Panc1 (cell line): ENCODE measurements around the gene UBC. TPM values are rescaled to one million over a fixed set of nuclear protein-coding genes. Genes with fewer than 3 reads are reported as not detected.

ENCODE experiments used
- ATAC-seq: fragments of 200-7000 bp; cut with Tn5 transposase; 2 replicates; pipeline ENCODE4 v1.9.1; 2020; ENCODE audit warnings: mild to moderate bottlenecking, moderate library complexity
- BruUV-seq: library from RNA; stranded (reverse); fragments of 400-500 nt; replicated peaks from 2 replicates; lab custom pipeline; 2021; lab: Mats Ljungman, UMichigan
- CTCF ChIA-PET: fragments of 300-600 bp; sonication (Branson Sonifier 250); formaldehyde crosslinking; loops from one replicate; lab custom pipeline; 2022; ENCODE audit warnings: antibody characterized with exemption; lab: Charles Lee
- POLR2A ChIA-PET: fragments of 300-600 bp; sonication (Branson Sonifier 250); formaldehyde crosslinking; loops from one replicate; lab custom pipeline; 2022; ENCODE audit warnings: antibody characterized with exemption; lab: Charles Lee
- DNase-seq: peaks from one replicate; pipeline ENCODE4 v3.0.0-alpha.2; 2010; ENCODE audit warnings: low read depth, low spot score
- H3K27ac ChIP-seq: 2 replicates; pipeline ENCODE4 v1.5.1; 2011; ENCODE audit warnings: mild to moderate bottlenecking, low read length, inconsistent platforms
- H3K27me3 ChIP-seq: fragments of 200-500 bp; sonication (Bioruptor generic); 2 replicates; pipeline ENCODE4 v1.6.0; 2014; ENCODE audit warnings: low read length, inconsistent platforms; ENCODE audit not compliant: control insufficient read depth, insufficient read depth
- H3K36me3 ChIP-seq: fragments of 200-500 bp; sonication (Bioruptor generic); 2 replicates; pipeline ENCODE4 v1.5.1; 2014; ENCODE audit warnings: inconsistent platforms, mild to moderate bottlenecking, low read length, moderate library complexity; ENCODE audit not compliant: control insufficient read depth, insufficient read depth
- H3K4me1 ChIP-seq: 2 replicates; pipeline ENCODE4 v1.5.1; 2011; ENCODE audit warnings: inconsistent platforms, mild to moderate bottlenecking, low read length, moderate library complexity; ENCODE audit not compliant: control insufficient read depth, insufficient read depth
- H3K4me3 ChIP-seq, 2 experiments: 2 replicates each; pipeline ENCODE4 v1.5.1; 2011 to 2012; ENCODE audit warnings: low read depth in 2 of 2, low read length in 2 of 2, mild to moderate bottlenecking in 2 of 2, inconsistent platforms in 1 of 2, moderate library complexity in 1 of 2
- H3K9me3 ChIP-seq: fragments of 200-500 bp; sonication (Bioruptor generic); 2 replicates; pipeline ENCODE4 v1.5.1; 2014; ENCODE audit warnings: low read depth, mild to moderate bottlenecking, inconsistent platforms, low read length, moderate library complexity; ENCODE audit not compliant: control insufficient read depth, insufficient read depth
- CTCF ChIP-seq: fragments of 450-650 bp; IDR thresholded peaks from 2 replicates; pipeline ENCODE4 v1.5.1; 2017; ENCODE audit warnings: mild to moderate bottlenecking
- POLR2AphosphoS5 ChIP-seq: IDR thresholded peaks from 2 replicates; pipeline ENCODE4 v1.6.1; 2012; ENCODE audit warnings: mild to moderate bottlenecking, low read depth, low read length, moderate library complexity
- SIN3A ChIP-seq: IDR thresholded peaks from 2 replicates; pipeline ENCODE4 v1.6.1; 2012; ENCODE audit warnings: low read depth, mild to moderate bottlenecking, low read length, moderate library complexity, borderline replicate concordance; ENCODE audit not compliant: insufficient read depth
- TCF7L2 ChIP-seq: IDR thresholded peaks from 2 replicates; pipeline ENCODE4 v1.6.1; 2011; ENCODE audit warnings: mild to moderate bottlenecking, low read depth, low read length, inconsistent platforms
- in situ Hi-C: cut with HindIII; loops from 2 replicates; pipeline ENCODE4 v1.10.0; 2016; ENCODE audit warnings: low sequenced_read_pairs, low pct_unique_long_range_greater_than_20kb
- intact Hi-C: fragments of 100-400 bp; cut with micrococcal nuclease; formaldehyde crosslinking; loops from one replicate; pipeline ENCODE4 v1.10.0; 2022; ENCODE audit not compliant: unreplicated experiment
- total RNA-seq: library from RNA; stranded (reverse); gene quantifications from one replicate; pipeline ENCODE4 v1.2.1, GENCODE V29; 2021; ENCODE audit not compliant: unreplicated experiment
- TF ChIP-seq, protein P1 (sequence below), 2 experiments: IDR thresholded peaks; 2 replicates each; pipeline ENCODE4 v1.6.1; 2011 to 2012; ENCODE audit warnings: low read depth in 2 of 2, control low read depth in 1 of 2, low read length in 1 of 2, mild to moderate bottlenecking in 1 of 2, moderate library complexity in 1 of 2; ENCODE audit not compliant: insufficient read depth in 1 of 2

Gene UBC
- total RNA-seq, 1 experiment from 2014 or later: 1,725 TPM

GRCh38 chr12:124871297-124871696, 43.2 kb downstream of the UBC start:
- Histone ChIP-seq H3K4me3 (no peak overlapping the region), H3K36me3 (no peaks in the 10 kb centered on the region), H3K9me3 (no peaks in the 10 kb centered on the region), H3K27me3 (no peaks in the 10 kb centered on the region), H3K4me1 (peaks cover 10% of the 10 kb centered on the region), H3K27ac (no peak overlapping the region; the same call in 1 of the 2 replicates)
- ChIA-PET POLR2A (interaction anchor here (0.6 to 0.8 kb wide), 2 partner anchors 22 to 44 kb away, joined by 5 to 9 read pairs; no protein-coding TSS in a partner anchor), CTCF (no interaction called here)
- TF ChIP-seq SIN3A (no peak), POLR2AphosphoS5 (no peak), CTCF (no peak), TCF7L2 (no peak)
- TF ChIP-seq, protein P1, sequence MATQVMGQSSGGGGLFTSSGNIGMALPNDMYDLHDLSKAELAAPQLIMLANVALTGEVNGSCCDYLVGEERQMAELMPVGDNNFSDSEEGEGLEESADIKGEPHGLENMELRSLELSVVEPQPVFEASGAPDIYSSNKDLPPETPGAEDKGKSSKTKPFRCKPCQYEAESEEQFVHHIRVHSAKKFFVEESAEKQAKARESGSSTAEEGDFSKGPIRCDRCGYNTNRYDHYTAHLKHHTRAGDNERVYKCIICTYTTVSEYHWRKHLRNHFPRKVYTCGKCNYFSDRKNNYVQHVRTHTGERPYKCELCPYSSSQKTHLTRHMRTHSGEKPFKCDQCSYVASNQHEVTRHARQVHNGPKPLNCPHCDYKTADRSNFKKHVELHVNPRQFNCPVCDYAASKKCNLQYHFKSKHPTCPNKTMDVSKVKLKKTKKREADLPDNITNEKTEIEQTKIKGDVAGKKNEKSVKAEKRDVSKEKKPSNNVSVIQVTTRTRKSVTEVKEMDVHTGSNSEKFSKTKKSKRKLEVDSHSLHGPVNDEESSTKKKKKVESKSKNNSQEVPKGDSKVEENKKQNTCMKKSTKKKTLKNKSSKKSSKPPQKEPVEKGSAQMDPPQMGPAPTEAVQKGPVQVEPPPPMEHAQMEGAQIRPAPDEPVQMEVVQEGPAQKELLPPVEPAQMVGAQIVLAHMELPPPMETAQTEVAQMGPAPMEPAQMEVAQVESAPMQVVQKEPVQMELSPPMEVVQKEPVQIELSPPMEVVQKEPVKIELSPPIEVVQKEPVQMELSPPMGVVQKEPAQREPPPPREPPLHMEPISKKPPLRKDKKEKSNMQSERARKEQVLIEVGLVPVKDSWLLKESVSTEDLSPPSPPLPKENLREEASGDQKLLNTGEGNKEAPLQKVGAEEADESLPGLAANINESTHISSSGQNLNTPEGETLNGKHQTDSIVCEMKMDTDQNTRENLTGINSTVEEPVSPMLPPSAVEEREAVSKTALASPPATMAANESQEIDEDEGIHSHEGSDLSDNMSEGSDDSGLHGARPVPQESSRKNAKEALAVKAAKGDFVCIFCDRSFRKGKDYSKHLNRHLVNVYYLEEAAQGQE (IDR thresholded peaks at IDR 0.05; ENCODE audit: insufficient read depth in 1 of 2, low read depth in 2 of 2, low read length in 1 of 2): no peak
- no peak for ATAC-seq
- intact Hi-C loops (no loop called here), in situ Hi-C loops (no loop called here)
- DNase-seq: no peak
- BruUV-seq: no TSS peak

DNA sequence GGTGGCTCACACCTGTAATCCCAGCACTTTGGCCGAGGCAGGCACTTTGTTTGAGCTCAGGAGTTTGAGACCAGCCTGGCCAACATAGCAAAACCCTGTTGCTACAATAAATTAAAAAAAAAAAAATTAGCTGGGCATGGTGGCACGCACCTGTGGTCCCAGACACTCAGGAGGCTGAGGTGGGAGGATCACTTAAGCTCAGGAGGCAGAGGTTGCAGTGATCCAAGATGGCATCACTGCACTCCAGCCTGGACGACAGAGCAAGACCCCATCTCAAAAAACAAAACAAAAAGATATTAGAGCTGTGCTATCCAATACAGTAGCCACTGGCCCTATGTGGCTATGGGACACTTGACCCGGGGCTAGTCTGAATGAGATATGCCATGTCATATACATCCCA, 43.9 kb downstream of the UBC start:
- CTCF ChIA-PET: no interaction called here
- in situ Hi-C loops: no loop called here
- intact Hi-C loops: no loop called here
- Histone ChIP-seq H3K4me1 (peaks cover 4% of the 10 kb centered on the region), H3K36me3 (no peaks in the 10 kb centered on the region), H3K9me3 (no peaks in the 10 kb centered on the region), H3K27me3 (no peaks in the 10 kb centered on the region), H3K4me3 (no peak overlapping the region), H3K27ac (no peak overlapping the region)
- ATAC-seq (no peak), DNase-seq (no peak)
- POLR2A ChIA-PET: interaction anchor here (1.0 kb wide), 1 partner anchor 16 kb away, joined by 6 read pairs; no protein-coding TSS in a partner anchor
- BruUV-seq: no TSS peak
- TF ChIP-seq POLR2AphosphoS5 (no peak), CTCF (no peak), SIN3A (no peak), TCF7L2 (no peak)
- TF ChIP-seq, protein P1 (IDR thresholded peaks at IDR 0.05; ENCODE audit: insufficient read depth in 1 of 2, low read depth in 2 of 2, low read length in 1 of 2): no peak
